Raji (cell line): ENCODE measurements around the gene DMKN.

Experiments
- POLR2A ChIP-seq: IDR thresholded peaks from 2 replicates; pipeline ENCODE4 v1.6.1; 2011; ENCODE audit warnings: low read depth, low read length, control low read depth; ENCODE audit not compliant: insufficient read depth

DMKN gene

GRCh38 chr19:35513628-35514281, at the start of gene DMKN:
TSS of gene DMKN (minus strand) at chr19:35513649. CDS start at chr19:35513475, 174 bp downstream.
- TF ChIP-seq POLR2A, result no peak

- no peak for TF ChIP-seq POLR2A
These were observed 49.3 kb upstream of the DMKN start for GRCh38 chr19:35562776-35563175.

GRCh38 chr19:35562336-35562735, 48.9 kb upstream of the DMKN start:
- no peak for TF ChIP-seq POLR2A

GRCh38 chr19:35561436-35561835, 48.0 kb upstream of the DMKN start:
- no peak for TF ChIP-seq POLR2A

- TF ChIP-seq POLR2A, result no peak
These were observed 47.2 kb upstream of the DMKN start for GRCh38 chr19:35560677-35561076.

GRCh38 chr19:35560271-35560670, 46.8 kb upstream of the DMKN start:
- no peak for TF ChIP-seq POLR2A

- no peak for TF ChIP-seq POLR2A
These were observed 46.3 kb upstream of the DMKN start for GRCh38 chr19:35559781-35560180.

- no peak for TF ChIP-seq POLR2A
These were observed 45.8 kb upstream of the DMKN start for GRCh38 chr19:35559281-35559659.

- no peak for TF ChIP-seq POLR2A
These were observed 45.2 kb upstream of the DMKN start for GRCh38 chr19:35558400-35559280.

GRCh38 chr19:35557539-35558399, 44.3 kb upstream of the DMKN start:
- TF ChIP-seq POLR2A, result no peak

- no peak for TF ChIP-seq POLR2A
These were observed 43.5 kb upstream of the DMKN start for GRCh38 chr19:35556846-35557538.

GRCh38 chr19:35556025-35556590, 42.7 kb upstream of the DMKN start:
- no peak for TF ChIP-seq POLR2A

- no peak for TF ChIP-seq POLR2A
These were observed 42.0 kb upstream of the DMKN start for GRCh38 chr19:35555301-35556005.

GRCh38 chr19:35554076-35554475, 40.6 kb upstream of the DMKN start:
- no peak for TF ChIP-seq POLR2A
